Neuronal stem cell (in vitro differentiated cells): Measurements from ENCODE around the gene MTA1.
A peak's percentile ranks its signal among the peaks of the same experiment; 100 is the strongest.

Experiments used
- DNase-seq: peaks from one replicate; pipeline ENCODE4 v3.0.0-alpha.2; 2013; ENCODE audit warnings: low spot score
- H2AFZ ChIP-seq: one replicate; pipeline ENCODE4 v1.6.1; 2013; ENCODE audit warnings: mild to moderate bottlenecking, low read length, inconsistent platforms
- H2AK5ac ChIP-seq: 2 replicates; pipeline ENCODE4 v1.6.1; 2013; ENCODE audit warnings: low read depth, mild to moderate bottlenecking, inconsistent platforms, low read length, moderate library complexity, mixed read lengths
- H2BK120ac ChIP-seq: 2 replicates; pipeline ENCODE4 v1.6.1; 2013; ENCODE audit warnings: low read depth, mild to moderate bottlenecking, inconsistent platforms, low read length, moderate library complexity, mixed read lengths
- H2BK12ac ChIP-seq: one replicate; pipeline ENCODE4 v1.6.1; 2013; ENCODE audit warnings: low read length, inconsistent platforms
- H2BK15ac ChIP-seq: 2 replicates; pipeline ENCODE4 v1.6.1; 2013; ENCODE audit warnings: mild to moderate bottlenecking, low read length, inconsistent platforms, mixed read lengths
- H2BK5ac ChIP-seq: one replicate; pipeline ENCODE4 v1.6.1; 2013; ENCODE audit warnings: inconsistent platforms, mild to moderate bottlenecking, low read length, moderate library complexity
- H3K14ac ChIP-seq: one replicate; pipeline ENCODE4 v1.6.1; 2013; ENCODE audit warnings: low read length, inconsistent platforms
- H3K18ac ChIP-seq: 2 replicates; pipeline ENCODE4 v1.6.1; 2013; ENCODE audit warnings: low read length, inconsistent platforms
- H3K23ac ChIP-seq: 2 replicates; pipeline ENCODE4 v1.6.1; 2013; ENCODE audit warnings: low read depth, mild to moderate bottlenecking, mixed read lengths, low read length, inconsistent platforms; ENCODE audit not compliant: poor library complexity
- H3K27ac ChIP-seq: replicated peaks from 3 replicates; pipeline ENCODE4 v1.5.1; 2013; ENCODE audit warnings: low read length, inconsistent platforms
- H3K27me3 ChIP-seq, 3 experiments: 2 replicates each; pipeline ENCODE4 v1.6.1; 2013; ENCODE audit warnings: low read length in 3 of 3, mild to moderate bottlenecking in 2 of 3, inconsistent platforms in 1 of 3, low read depth in 1 of 3, mixed read lengths in 1 of 3, moderate library complexity in 1 of 3; ENCODE audit not compliant: control insufficient read depth in 3 of 3, insufficient read depth in 3 of 3
- H3K36me3 ChIP-seq, 2 donors: replicated peaks in 1 of 2; 2 replicates each; pipeline ENCODE4 v1.6.1; 2013; ENCODE audit warnings: low read length in 2 of 2; ENCODE audit not compliant: control insufficient read depth in 2 of 2, insufficient read depth in 2 of 2
- H3K4ac ChIP-seq: 2 replicates; pipeline ENCODE4 v1.6.1; 2013; ENCODE audit warnings: inconsistent platforms, mild to moderate bottlenecking, low read length, moderate library complexity
- H3K4me1 ChIP-seq, 2 donors: 1 replicate in 1 of 2; 2 replicates in 1 of 2; pipeline ENCODE4 v1.6.1; 2013; ENCODE audit warnings: low read length in 2 of 2, low read depth in 1 of 2; ENCODE audit not compliant: control insufficient read depth in 2 of 2, insufficient read depth in 1 of 2
- H3K4me2 ChIP-seq: one replicate; pipeline ENCODE4 v1.6.1; 2013; ENCODE audit warnings: mild to moderate bottlenecking, low read length, inconsistent platforms; ENCODE audit not compliant: insufficient read depth, poor library complexity, severe bottlenecking
- H3K4me3 ChIP-seq, 2 donors: 2 replicates each; pipeline ENCODE4 v1.5.1; 2013; ENCODE audit warnings: low read length in 2 of 2, mild to moderate bottlenecking in 2 of 2, inconsistent platforms in 1 of 2, moderate library complexity in 1 of 2
- H3K79me1 ChIP-seq: one replicate; pipeline ENCODE4 v1.6.1; 2013; ENCODE audit warnings: low read depth, mild to moderate bottlenecking, inconsistent platforms, low read length, moderate library complexity
- H3K9ac ChIP-seq: one replicate; pipeline ENCODE4 v1.6.1; 2013; ENCODE audit warnings: mild to moderate bottlenecking, low read depth, low read length, inconsistent platforms; ENCODE audit not compliant: poor library complexity
- H3K9me3 ChIP-seq, 2 donors: replicated peaks in 1 of 2; 2 replicates each; pipeline versions ENCODE3 to v1.6.1; 2013; ENCODE audit warnings: low read length in 2 of 2, mild to moderate bottlenecking in 2 of 2, inconsistent platforms in 1 of 2, low read depth in 1 of 2, mixed read lengths in 1 of 2, moderate library complexity in 1 of 2; ENCODE audit not compliant: control insufficient read depth in 2 of 2, insufficient read depth in 1 of 2
- H4K8ac ChIP-seq: one replicate; pipeline ENCODE4 v1.6.1; 2013; ENCODE audit warnings: low read depth, mild to moderate bottlenecking, inconsistent platforms, low read length, moderate library complexity
- H4K91ac ChIP-seq: one replicate; pipeline ENCODE4 v1.6.1; 2013; ENCODE audit warnings: low read length, low read depth, mild to moderate bottlenecking, inconsistent platforms; ENCODE audit not compliant: poor library complexity
- WGBS, 2 donors: extraction: QIAGEN DNeasy Blood & Tissue Kit; methylation state at CpG; one replicate each; pipeline ENCODE4 v1.1.7; 2013; ENCODE audit warnings: missing lambda C conversion rate in 2 of 2, mixed read lengths in 1 of 2; ENCODE audit not compliant: insufficient read length in 2 of 2, insufficient replicate concordance in 1 of 2; ENCODE audit errors: extremely low coverage in 2 of 2; 5-methylcytosine and 5-hydroxymethylcytosine counted together

Gene MTA1

GRCh38 chr14:105388110-105388951 lies 31.3 kb upstream of the MTA1 start:
- H4K91ac ChIP-seq: no peak overlapping the region
- H2BK12ac ChIP-seq: no peak overlapping the region
- no peak overlapping the region for H3K9ac ChIP-seq
- no peak overlapping the region for H4K8ac ChIP-seq
- WGBS, 2 donors: no CpG with 5 or more reads among the region's 25 CpGs
- no peak overlapping the region for H3K4ac ChIP-seq
- H3K9me3 ChIP-seq: no peaks in the 10 kb centered on the region
- H3K14ac ChIP-seq: peak overlapping the region; percentile 44
- H2BK15ac ChIP-seq: no peak overlapping the region
- no peak overlapping the region for H2AK5ac ChIP-seq
- no peak overlapping the region for H2AFZ ChIP-seq
- H3K27me3 ChIP-seq: no peaks in the 10 kb centered on the region
- no peak overlapping the region for H3K23ac ChIP-seq
- H3K18ac ChIP-seq: no peak overlapping the region
- no peak overlapping the region for H3K4me3 ChIP-seq
- peak overlapping the region; percentile 66 for H2BK5ac ChIP-seq
- DNase-seq: no peak
- no peaks in the 10 kb centered on the region for H3K4me1 ChIP-seq
- H3K4me2 ChIP-seq: no peak overlapping the region
- no peak overlapping the region for H3K27ac ChIP-seq
- peaks cover 7% of the 10 kb centered on the region for H3K79me1 ChIP-seq
- peaks cover 7 to 51% of the 10 kb centered on the region in 2 donors for H3K36me3 ChIP-seq
- peak overlapping the region; percentile 61 for H2BK120ac ChIP-seq

DNA sequence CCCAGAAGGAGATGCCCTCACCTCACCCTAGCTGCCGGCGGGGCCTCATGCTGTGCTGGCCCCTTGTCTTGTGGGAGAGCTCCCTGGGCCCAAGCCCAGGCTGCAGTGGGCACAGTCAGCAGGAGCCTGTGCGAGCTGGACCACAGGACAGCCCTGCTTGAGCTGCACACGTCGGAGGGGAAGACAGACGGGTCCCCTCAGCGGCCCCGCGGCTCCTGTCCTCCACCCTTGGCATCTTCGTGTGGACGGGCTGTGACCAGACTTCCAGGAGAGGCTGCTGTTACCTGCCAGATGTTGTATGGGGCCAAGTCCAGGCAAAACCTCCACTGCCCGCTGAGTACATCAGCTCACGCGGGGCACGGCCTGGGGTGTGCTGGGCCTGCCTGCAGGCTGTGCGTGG lies 30.7 kb upstream of the MTA1 start:
- Histone ChIP-seq H3K27ac (no peak overlapping the region), H3K18ac (peak overlapping the region; percentile 80)
- no CpG with 5 or more reads among the region's 16 CpGs for WGBS, 2 donors

DNA sequence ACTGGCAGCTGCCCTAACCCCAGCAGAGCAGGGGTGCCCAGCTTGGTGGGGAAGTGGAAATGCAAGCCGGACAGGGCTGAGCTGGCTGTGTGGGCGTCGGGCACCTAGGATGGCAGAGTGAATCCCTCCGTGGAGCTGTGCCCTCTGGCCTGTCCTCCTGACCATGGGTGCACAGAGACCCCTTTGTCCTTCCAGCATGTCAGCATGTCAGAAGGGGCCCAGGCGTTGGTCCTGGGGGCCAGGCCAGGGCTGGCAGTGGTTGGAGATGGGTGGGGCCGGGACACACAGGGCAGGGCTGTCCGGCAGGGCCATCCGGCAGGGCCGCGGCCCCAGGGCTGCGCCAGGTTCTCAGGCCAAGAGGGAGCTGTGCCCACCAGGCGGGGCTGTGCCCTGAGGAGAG lies 30.1 kb upstream of the MTA1 start:
- Histone ChIP-seq H3K23ac (no peak overlapping the region), H3K4me1 (no peaks in the 10 kb centered on the region), H2BK15ac (no peak overlapping the region), H3K4me3 (no peak overlapping the region), H2BK120ac (no peak overlapping the region), H2BK5ac (peak overlapping the region; percentile 66), H3K4me2 (no peak overlapping the region), H3K14ac (no peak overlapping the region), H3K4ac (no peak overlapping the region), H3K18ac (no peak overlapping the region), H3K9ac (no peak overlapping the region), H3K9me3 (no peaks in the 10 kb centered on the region), H2BK12ac (peak overlapping the region; percentile 41), H3K27ac (no peak overlapping the region), H2AFZ (no peak overlapping the region), H3K36me3 (peaks cover 3 to 43% of the 10 kb centered on the region in 2 donors), H3K79me1 (peaks cover 5% of the 10 kb centered on the region), H2AK5ac (no peak overlapping the region), H4K91ac (no peak overlapping the region), H3K27me3 (no peaks in the 10 kb centered on the region), H4K8ac (no peak overlapping the region)
- no peak for DNase-seq
- WGBS, 2 donors: no CpG with 5 or more reads among the region's 12 CpGs

More for the DNA sequence above, 30.7 kb upstream of the MTA1 start:
- Histone ChIP-seq H4K8ac (no peak overlapping the region), H3K4me2 (no peak overlapping the region), H2BK12ac (peak overlapping the region; percentile 22), H3K4ac (no peak overlapping the region), H3K36me3 (peaks cover 3 to 45% of the 10 kb centered on the region in 2 donors), H3K9ac (no peak overlapping the region), H3K4me3 (no peak overlapping the region), H2BK120ac (peak overlapping the region; percentile 61), H3K79me1 (peaks cover 6% of the 10 kb centered on the region), H3K23ac (no peak overlapping the region), H3K9me3 (no peaks in the 10 kb centered on the region), H2BK5ac (peak overlapping the region; percentile 66), H2AFZ (no peak overlapping the region), H2AK5ac (no peak overlapping the region), H4K91ac (no peak overlapping the region), H3K4me1 (no peaks in the 10 kb centered on the region), H3K14ac (peak overlapping the region; percentile 44), H3K27me3 (no peaks in the 10 kb centered on the region), H2BK15ac (no peak overlapping the region)
- DNase-seq: no peak

DNA sequence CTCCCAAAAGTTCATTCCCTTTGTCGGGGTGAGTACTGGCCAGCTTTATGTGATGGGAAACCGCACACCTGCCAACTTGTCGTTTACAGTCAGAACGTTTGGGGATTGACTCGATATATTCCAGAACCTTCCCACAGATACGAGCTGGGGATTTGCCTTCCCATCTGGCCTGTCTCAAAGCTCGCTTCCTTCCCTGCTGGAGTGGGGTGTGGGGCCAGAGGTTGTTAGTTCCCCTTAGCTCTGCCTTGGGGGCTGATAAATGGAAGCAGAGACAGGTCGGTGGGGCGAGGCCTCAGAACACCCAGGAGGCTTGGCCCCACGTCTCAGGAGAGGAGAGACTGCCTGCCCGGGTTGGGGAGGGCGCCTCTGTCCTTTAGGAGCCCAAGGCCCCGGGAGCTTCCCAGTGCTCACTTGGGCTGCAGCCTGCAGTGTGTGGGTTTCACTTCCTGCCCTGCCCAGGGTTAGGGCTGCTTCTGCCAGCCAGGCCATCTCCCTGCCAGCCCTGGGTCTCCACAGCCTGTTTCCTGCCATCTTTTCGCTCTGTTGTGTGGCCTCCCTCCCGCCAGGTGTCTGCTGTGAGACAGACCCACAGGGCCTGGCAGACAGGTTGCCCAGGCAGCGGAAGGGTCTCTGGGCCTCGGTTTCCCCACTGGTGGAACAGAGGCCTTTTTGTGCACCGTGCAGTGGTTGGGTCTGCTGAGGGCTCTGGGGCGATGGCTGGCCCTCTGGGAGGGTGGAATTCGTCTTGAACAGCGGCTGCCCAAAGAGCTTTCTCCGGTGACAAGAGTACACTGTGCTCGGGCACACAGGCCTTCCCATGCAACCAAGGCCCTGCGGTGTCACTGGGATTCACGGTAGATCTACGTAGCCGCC lies 29.4 kb upstream of the MTA1 start:
- peaks cover 3 to 40% of the 10 kb centered on the region in 2 donors for H3K36me3 ChIP-seq
- no CpG with 5 or more reads among the region's 27 CpGs for WGBS, 2 donors
- no peak overlapping the region for H2BK5ac ChIP-seq
- H3K18ac ChIP-seq: no peak overlapping the region
- H3K27me3 ChIP-seq: no peaks in the 10 kb centered on the region
- H3K9me3 ChIP-seq: no peaks in the 10 kb centered on the region
- H4K91ac ChIP-seq: no peak overlapping the region
- no peak overlapping the region for H2AFZ ChIP-seq
- no peak overlapping the region for H3K4me3 ChIP-seq
- H3K4me1 ChIP-seq: no peaks in the 10 kb centered on the region
- no peak overlapping the region for H2AK5ac ChIP-seq
- no peak overlapping the region for H3K4ac ChIP-seq
- H2BK15ac ChIP-seq: no peak overlapping the region
- no peak for DNase-seq
- no peak overlapping the region for H3K4me2 ChIP-seq
- no peak overlapping the region for H3K9ac ChIP-seq
- no peak overlapping the region for H4K8ac ChIP-seq
- no peak overlapping the region for H2BK120ac ChIP-seq
- peak overlapping the region; percentile 41 for H2BK12ac ChIP-seq
- peaks cover 5% of the 10 kb centered on the region for H3K79me1 ChIP-seq
- no peak overlapping the region for H3K14ac ChIP-seq
- no peak overlapping the region for H3K27ac ChIP-seq
- H3K23ac ChIP-seq: no peak overlapping the region
